HG03139 (cell line): Measurements from ENCODE around the gene MAPT.
"Not testable (repeated sequence)": the region's sequence is repeated elsewhere in the genome, so short reads cannot be mapped to it uniquely, and the experiment has no call there.

Experiments
- ATAC-seq: cut with Tn5 transposase; IDR thresholded peaks from one replicate; pipeline ENCODE4 v1.9.1; 2021; ENCODE audit not compliant: unreplicated experiment

Gene MAPT

GRCh38 chr17:45923511-45924268 is 29.3 kb downstream of the MAPT start:
- no peak for ATAC-seq

GRCh38 chr17:45924332-45924820 is 30.0 kb downstream of the MAPT start:
- no peak for ATAC-seq

GRCh38 chr17:45925311-45925710 is 31.0 kb downstream of the MAPT start:
- no peak for ATAC-seq

GRCh38 chr17:45927247-45927646 is 32.9 kb downstream of the MAPT start:
- no peak for ATAC-seq

DNA sequence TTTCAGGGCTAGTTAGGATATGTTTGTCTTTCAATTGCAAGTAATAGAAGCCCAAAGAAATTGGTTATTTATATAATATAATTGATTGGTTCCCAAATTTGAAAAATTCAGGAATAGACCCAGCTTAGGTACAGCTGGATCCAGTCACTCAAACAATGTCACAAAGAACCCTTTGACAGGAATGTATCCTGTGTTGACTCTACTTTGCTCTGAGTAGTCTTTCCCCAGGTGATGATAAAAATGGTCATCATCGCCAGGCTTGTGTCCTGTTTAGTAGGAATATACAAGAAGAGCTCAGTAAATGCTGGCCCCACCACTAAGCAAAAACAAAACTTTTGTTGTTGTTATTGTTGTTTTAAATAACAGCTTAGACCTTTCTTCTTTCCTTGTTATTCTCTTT is 35.0 kb downstream of the MAPT start:
- ATAC-seq = no peak

DNA sequence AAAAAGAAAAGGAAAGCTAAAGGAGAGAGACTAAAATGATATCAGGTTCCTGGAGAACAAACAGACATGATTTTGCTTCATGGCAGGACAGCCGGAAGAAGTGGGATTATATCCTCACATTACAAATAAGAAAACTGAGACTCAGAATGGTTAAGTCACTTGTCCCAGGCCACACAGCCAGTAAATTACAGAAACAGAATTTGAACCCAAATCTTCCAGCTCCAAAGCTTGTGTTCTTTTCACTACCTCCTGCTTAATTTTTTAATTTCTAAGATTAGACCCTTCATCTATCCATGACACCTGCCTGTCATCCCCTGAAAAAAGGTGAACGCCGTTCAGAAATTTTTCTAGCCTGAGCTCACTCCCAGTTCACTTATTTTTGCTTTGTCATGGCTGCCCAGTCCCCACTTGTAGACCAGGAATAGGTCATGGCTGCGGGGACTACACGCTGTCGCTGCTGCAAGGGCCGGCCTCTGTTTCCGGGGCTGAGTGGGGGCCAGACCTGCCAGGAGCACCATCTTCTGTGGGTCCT is 36.1 kb downstream of the MAPT start:
- no peak for ATAC-seq

DNA sequence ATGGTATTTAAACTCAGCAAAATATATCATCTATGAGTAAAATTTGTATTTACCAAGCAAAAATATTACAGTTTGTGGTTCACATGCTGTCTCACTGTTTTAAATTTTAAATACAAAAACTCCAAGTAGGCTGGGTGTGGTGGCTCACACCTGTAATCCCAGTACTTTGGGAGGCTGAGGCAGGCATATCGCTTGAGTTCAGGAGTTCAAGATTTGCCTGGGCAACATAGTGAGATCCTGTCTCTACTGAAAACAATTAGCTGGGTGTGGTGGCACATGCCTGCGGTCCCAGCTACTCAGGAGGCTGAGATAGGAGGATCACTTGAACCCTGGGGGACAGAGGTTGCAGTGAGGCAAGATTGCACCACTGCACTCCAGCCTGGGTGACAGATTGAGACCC is 37.3 kb downstream of the MAPT start:
- no peak for ATAC-seq

DNA sequence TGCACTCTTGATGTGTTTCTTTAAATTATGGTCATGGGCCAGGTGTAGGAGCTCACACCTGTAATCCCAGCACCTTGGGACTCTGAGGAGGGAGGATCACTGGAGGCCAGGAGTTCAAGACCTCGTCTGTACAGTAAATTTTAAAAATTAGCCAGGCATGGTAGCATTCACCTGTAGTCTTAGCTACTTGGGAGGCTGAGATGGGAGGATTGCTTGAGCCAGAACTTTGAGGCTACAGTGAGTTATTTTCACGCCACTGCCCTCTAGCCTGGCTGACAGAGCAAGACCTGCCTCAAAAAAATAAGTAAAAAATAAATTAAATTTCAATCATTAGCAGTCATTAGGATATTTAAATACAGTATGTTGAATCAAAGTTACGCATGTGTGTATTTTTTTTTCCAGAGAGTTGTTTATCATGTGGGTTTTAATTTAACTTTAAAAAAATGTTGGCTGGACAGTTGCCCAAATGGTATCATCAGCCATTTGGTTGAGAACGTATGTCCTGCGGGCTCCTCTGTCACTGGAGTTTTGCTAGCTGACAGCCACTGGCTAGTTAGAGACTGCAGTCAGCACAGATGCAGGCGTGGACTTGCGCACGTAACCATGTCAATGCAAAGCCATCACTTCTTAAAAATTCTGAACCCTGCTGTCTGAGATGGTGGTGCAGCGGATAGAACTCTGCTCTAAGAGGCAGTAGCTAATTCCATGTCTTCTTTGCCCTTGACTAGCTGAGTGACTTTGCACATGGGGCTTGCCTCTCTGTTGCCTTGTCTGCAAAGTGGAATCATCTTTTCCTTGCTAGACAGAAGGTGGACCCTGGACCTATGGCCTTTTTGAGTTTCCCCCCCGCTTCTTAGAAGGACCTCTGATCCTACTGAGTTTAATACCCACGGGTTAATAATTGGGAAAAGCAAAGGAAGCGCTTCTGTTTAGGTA is 40.0 kb downstream of the MAPT start:
- no peak for ATAC-seq

DNA sequence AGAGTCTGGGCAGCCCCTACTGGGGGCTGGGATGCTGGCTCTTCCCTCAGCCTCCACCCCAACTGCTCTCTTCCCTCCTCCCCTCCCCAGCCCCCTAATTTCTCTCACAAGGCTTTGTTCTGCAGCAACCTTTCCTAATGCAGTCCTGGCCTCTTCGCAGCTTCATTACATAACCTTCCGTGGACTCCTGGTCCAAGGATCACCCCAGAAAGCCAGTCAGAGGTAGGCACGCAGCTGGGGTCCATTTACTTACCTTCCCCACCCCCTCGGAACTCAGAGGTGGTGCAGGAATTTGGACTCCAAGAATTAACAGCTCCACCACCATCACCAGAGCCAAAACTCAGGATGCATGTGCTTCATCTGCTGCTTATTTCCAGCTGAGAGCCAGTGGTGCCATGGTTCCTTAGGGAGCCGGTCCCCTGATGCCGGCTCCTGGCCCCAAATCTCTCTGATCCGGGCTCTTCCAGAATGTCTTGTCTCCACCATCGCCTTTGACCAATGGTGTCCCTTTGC is 40.9 kb downstream of the MAPT start:
- no peak for ATAC-seq

- ATAC-seq = no peak
Observed at GRCh38 chr17:45935710-45936509, 41.6 kb downstream of the MAPT start.

DNA sequence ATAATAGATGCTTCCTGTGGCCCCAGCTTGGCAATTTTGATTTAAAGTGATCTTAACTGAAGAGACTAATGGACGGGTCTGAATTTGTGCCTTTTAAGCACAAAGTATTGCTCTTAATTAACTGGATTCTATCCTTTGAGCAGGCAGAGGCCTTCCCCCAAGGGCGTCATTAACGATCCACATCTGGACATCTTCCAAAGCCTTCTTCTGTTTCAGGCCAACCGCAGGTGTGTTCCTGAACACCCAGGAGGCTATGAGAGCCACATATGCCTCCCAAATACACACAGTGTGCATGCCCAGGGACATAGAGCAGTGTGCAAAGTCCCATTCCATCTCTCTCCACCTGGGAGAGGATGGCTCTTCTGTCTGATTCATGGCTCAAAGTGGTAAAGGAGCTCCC is 42.3 kb downstream of the MAPT start:
- ATAC-seq = no peak

DNA sequence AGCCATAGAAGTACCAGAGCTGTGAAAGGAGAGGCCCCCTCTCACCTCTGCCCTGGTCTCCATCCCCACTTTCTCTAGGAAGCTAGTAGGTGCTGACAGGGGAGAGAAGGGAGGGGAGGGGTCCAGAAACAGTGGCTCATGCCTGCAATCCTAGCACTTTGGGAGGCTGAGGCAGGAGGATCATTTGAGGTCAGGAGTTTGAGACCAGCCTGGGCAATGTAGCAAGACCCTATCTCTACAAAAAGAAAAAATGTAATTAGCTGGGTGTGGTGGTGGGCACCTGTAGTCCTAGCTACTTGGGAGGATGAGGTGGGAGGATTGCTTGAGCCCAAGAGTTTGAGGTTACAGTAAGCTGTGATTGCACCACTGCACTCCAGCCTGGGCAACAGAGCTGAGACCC is 42.8 kb downstream of the MAPT start:
- not testable (repeated sequence) for ATAC-seq

- ATAC-seq = no peak
Observed at GRCh38 chr17:45939395-45939794, 45.0 kb downstream of the MAPT start.

DNA sequence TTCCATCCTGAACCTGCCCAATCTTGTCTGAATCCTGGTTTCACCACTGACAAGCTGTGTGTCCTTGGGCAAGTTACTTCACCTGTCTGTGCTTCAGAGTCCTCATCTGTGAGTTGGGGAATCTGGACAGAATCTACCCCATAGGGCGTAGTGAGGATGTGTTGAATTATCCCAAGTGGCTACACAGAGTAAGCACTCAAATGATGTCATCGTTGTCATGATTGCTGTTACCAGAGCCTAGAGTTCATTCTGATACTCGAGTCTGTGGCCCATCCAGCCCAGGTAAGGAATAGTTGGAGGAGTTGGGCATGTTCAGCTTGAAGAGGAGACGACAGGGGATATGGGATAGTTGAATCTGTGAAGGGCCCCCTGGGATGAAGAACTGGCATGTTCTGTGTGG is 45.9 kb downstream of the MAPT start:
- no peak for ATAC-seq

- no peak for ATAC-seq
Observed at GRCh38 chr17:45940826-45941225, 46.5 kb downstream of the MAPT start.

DNA sequence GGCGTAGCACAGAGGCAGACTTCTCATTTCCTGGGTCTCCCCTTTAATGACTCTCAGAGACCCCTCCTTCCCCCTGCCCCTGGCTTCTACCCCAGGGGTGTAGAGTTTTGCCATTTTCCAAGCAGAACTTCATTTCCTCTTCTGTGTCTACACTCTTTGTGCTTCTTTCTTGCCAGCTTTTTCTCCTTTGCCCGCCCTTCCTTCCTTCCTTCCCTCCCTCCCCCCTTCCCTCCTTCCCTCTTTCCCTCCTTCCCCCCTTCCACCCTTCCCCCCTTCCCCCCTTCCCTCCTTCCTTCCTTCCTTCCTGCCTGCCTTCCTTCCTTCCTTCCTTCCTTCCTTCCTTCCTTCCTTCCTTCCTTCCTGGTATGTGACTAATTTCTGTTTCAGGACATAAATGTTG is 47.0 kb downstream of the MAPT start:
- ATAC-seq = no peak

GRCh38 chr17:45942284-45942683 is 47.9 kb downstream of the MAPT start:
- no peak for ATAC-seq

DNA sequence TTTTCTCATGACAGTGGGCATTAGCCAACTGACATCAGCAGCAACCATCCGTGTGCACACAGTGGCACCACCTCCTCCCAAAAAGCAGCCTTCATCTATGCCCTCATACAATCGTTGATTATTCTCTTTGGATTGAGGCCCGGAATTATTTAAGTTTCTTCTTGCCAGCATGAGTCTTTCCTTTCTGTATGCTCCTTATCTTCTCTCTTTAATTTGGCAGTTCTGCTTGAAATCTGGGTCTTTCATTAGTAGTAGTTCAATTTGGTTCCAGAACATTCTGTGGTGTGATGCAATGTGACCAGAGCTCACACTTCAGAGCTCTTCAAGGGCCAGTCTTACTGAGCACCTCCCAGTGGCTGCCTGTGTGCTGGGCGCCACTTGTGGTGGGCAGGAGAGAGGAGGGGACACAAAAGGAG is 52.5 kb downstream of the MAPT start:
- ATAC-seq = no peak

GRCh38 chr17:45948498-45948880 is 54.1 kb downstream of the MAPT start:
- no peak for ATAC-seq

DNA sequence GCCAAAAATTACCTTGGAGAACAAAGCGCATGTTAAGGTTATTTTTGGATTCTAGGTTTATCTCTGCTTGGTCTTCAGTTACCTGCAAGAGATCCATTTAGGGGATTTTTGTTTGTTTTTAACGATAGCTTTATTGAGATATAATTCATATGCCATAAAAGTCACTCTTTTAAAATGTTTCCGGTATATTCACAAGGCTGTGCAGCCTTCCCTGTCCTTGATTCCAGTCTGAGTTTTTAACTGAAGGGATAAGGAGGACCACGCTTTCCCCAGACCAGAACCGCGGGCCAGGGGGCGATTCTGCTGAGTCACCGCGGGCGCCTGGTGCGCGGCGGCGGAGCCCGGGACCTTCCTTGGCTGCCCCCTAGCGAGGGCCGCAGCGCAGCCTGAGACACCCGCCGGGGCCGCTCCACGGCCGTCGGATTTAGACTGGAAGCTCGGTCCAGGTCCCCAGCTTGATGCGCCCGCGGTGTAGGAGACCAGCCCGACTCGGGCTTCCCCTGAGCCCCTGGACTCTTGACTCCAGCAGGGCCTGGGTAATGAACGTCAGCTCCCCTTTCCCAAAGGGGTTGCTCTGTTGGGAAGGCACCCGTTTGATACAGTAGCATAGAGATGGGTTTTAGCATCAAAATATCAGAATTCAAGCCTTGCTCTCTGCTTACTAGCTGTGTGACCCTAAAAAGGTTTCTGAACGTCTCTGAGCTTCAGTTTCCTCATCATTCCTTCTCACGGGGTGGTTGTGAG is 54.7 kb downstream of the MAPT start:
- ATAC-seq = no peak
